Measurements from ENCODE around the gene FBXO7.

The FBXO7 gene

DNA sequence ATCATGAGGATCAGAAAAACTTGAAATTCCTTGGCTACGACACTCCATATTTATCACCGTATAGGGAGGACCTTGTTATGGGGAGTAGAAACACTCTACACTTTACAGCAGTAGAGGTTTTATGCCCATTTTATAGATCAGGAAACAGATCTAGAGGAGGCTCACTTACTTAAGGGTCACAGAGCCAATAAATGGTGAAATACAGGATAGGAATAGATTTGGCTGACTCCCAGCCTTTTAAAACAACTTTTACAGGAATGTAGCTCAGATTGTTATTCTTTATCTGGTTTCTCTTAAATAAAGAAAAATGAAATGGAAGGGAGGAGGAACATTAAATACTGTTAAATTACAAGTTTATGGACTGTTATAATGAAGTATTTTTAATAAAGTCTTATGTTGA, 14.8 kb downstream of the FBXO7 start:
- DNase-seq (ENCODE audit: low read depth, low spot score) = no peak

GRCh38 chr22:32490279-32490678, 15.7 kb downstream of the FBXO7 start:
- no peak for DNase-seq (ENCODE audit: low read depth, low spot score)

GRCh38 chr22:32492111-32492510, 17.5 kb downstream of the FBXO7 start:
- no peak for DNase-seq (ENCODE audit: low read depth, low spot score)

GRCh38 chr22:32493551-32493950, 18.9 kb downstream of the FBXO7 start:
- DNase-seq (ENCODE audit: low read depth, low spot score) = no peak

DNA sequence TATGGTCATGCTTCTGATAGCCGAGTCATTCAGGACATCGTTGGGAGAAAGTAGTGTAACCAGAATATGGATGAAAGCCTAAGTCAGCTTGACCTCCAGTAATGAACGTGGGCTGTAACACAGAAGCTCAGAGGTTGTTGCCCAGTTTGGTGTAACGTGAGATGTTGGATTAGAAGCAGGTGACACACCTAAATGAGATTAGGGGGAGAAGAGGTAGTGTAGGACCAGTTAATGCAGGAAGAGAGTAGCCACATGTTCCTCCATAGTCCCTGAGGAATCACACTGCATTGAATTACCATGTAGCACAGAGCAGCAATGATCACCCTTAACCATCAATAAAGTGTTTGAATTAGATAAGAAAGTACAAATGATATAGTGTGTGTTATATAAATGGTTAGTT, 20.4 kb downstream of the FBXO7 start:
- no peak for DNase-seq (ENCODE audit: low read depth, low spot score)

GRCh38 chr22:32499666-32500065, 25.1 kb downstream of the FBXO7 start:
- no peak for DNase-seq (ENCODE audit: low read depth, low spot score)

GRCh38 chr22:32501836-32502752, 27.5 kb downstream of the FBXO7 start:
- no peak for DNase-seq (ENCODE audit: low read depth, low spot score)

- no peak for DNase-seq (ENCODE audit: low read depth, low spot score)
These were observed 34.4 kb downstream of the FBXO7 start for GRCh38 chr22:32509045-32509444.

- no peak for DNase-seq (ENCODE audit: low read depth, low spot score)
These were observed 36.7 kb downstream of the FBXO7 start for GRCh38 chr22:32511274-32511673.

DNA sequence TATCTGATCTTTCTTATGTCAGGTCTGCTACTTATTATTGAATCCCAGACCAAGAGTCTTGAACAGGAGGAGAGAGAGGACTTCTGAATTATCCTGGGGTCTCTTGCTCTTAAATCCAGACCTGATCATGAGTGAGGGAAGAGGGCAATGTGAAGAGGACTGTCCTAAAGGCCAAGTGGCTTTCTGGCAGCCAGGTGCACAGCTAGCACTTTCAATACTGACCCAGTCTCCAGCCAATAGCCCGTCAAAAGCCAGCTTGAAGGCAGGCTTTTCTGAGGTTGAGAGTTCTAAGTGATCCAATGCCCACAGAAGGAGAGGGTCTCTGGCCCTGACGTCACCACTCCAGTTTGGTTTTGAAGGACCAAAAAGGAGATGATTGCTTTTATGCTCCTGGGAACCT, 37.2 kb downstream of the FBXO7 start:
- DNase-seq (ENCODE audit: low read depth, low spot score) = no peak

DNA sequence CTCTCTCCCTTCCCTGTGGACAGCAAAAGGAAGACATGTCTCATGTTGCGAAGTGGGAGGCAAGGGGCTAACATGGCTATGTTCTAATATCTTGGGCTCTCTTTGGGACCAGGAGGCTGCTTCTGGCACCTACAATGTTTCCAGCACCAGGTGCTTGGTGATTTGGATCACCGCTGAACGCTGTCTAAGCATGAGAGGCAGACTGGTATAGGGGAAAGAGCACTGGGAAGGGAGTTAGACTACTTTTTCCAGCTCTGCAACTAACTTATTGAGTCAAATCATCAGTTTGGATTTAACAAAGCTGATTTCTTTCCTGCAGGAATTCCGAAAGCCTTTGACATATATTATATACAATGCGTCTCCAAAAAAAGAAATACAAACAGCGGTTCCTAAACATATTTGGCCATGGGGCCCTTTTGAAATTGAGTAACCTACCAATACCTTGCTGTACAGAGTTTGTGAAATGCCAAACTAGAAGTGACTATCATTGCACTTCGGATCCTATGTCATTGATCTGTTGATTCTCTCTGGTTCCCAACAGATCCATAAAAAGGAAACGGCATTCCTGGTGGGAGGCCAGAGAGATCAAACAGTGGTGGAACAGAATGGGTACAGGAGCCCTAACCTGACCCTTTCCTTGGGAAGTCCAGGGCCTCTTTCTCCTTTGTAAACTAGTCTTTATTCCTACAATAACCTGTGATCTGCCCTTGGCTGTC, 37.8 kb downstream of the FBXO7 start:
- no peak for DNase-seq (ENCODE audit: low read depth, low spot score)

DNA sequence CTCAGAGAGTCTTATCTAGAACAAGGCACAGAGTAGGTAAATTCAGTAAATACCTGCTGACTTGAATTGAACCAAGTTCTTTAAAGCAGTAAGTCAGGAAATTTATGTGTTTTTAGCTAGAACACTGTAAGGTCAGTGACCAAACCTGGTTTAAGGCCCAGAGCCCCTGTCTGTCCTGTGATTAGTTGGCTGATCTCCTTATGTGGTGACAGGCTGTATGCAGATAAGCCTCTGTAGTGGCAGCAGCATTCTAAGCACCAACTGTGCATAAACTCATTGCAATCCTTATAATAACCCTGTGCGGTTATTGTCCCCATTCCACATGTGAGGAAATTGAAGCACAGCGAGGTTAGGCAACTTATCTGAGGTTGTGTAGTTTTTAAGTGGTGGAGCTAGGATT, 40.5 kb downstream of the FBXO7 start:
- no peak for DNase-seq (ENCODE audit: low read depth, low spot score)

GRCh38 chr22:32517488-32517887, 42.9 kb downstream of the FBXO7 start:
- no peak for DNase-seq (ENCODE audit: low read depth, low spot score)

- DNase-seq (ENCODE audit: low read depth, low spot score) = no peak
These were observed 43.3 kb downstream of the FBXO7 start for GRCh38 chr22:32517921-32518320.

DNA sequence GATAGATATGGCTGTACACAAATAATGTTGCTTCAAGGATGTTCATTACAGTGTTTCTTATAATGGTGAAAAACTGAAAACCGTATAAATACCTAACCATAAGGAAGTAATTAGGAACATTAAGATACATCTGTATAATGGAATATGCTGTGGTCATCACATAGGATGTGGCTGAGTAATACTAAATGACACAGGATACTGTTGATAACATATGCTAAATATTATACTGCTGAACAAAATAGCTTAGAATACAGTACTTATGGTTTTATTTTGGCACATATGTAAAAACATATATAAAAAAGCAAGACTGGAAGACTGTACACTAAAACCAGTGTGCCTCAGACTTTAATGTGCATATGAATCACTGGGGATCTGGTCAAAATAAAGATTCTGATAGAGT, 43.8 kb downstream of the FBXO7 start:
- DNase-seq (ENCODE audit: low read depth, low spot score) = no peak

GRCh38 chr22:32518848-32519247, 44.2 kb downstream of the FBXO7 start:
- no peak for DNase-seq (ENCODE audit: low read depth, low spot score)

DNA sequence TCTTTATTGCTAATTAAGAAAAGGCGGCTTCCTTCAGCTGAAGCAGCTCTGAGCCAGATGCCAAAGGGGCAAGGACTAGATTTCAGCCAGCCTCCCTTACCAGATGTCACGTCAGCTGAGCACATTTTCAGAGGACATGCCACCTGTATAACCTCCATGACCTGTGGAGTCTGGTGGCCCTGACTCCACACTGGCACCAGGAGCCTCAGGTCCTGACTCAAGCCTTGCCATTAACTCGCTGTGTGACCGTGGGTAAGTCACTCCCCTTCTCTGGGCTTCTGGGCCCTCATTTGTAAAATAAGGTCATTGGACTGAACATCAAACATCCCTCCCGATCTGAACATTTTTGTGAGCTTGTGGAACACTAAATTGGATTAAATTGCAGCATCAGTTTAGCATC, 46.0 kb downstream of the FBXO7 start:
- DNase-seq (ENCODE audit: low read depth, low spot score) = no peak

- no peak for DNase-seq (ENCODE audit: low read depth, low spot score)
These were observed 47.6 kb downstream of the FBXO7 start for GRCh38 chr22:32522237-32522636.

DNA sequence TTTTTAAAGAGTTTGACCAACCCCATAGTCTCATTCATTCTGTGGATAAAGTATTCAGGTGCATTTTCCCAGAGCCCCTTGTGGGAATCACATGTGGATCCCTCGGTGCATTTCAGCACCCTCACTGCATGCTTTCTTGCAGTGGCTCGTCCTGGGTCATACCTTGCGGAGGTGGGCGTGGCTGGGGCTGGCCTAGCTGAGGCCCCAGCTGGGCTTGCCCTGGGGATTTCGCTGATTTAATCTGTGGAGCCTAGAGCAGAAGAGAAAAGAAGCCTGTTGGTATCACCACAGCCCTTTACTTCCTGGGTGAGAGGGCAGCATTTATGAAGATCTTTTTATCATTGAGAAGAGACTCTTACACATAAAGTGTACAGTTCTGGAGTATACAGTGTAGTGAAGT, 53.1 kb downstream of the FBXO7 start:
- DNase-seq (ENCODE audit: low read depth, low spot score) = no peak

DNA sequence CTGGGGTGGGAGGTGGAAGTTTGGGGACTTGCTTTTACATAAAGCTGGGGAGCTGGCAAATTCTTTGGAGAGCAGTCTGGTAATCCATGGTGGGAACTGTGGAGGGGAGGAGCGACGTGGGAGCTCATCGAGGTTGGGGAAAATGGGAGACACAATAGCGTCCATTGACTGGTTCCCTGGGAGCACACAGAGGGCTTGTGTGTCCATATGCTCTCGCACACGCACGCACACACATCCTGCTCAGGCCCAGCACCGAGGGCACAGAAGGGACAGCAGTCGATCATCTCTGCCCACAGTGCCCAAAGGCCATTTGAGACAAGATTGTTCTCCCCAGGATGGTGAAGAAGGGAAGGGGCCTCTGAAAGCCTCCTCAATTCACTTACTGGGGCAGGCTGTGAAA, 53.7 kb downstream of the FBXO7 start:
- DNase-seq (ENCODE audit: low read depth, low spot score) = no peak

DNA sequence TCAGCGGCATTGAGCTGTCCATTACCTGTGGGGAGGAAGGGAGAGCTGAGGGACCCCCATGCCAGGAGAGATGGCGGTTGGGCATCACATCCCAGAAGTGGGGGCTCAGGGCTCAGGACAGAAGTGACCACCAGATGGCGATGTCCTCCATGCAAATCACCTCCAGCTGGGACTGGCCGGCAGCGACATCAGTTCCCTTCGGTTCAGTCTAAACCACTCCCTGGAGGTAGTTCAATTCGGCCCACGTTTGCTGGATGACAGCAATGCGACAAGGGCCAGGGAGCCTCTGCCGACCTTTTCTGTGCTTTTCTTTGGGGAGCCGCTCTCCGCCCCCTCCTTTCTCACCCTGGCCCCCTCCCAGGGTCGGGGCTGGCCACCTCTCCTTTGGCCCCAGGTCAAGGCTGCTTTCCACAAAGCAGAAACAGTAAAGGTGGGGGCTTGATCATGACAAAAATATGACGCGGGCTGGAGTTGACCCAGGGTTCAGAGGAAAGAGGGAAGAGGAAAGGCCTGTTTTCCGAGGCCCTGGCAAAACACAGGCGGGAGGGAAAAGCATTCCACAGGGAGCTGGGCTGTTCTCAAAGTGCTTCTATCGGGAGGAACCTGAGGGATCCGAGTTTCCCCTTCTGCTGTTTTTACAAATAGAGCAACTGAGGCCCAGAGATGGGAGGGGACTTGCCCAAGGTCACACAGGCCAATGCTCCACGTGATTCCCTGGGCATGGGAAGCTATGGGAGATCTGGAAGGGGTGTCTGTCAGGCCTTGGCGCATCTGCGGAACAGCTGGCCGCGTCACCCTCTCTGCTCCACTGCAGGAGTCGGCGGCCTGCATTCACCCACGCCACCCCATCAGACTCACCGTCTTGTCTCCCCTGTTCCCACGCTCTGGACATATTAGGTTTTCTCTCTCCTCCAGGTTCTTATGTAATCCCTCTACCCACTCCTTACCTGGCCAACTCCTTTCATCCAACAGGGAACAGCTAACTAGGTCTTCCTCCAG, 54.7 kb downstream of the FBXO7 start:
- DNase-seq (ENCODE audit: low read depth, low spot score) = peak; percentile 54

GRCh38 chr22:32531228-32531627, 56.6 kb downstream of the FBXO7 start:
- DNase-seq (ENCODE audit: low read depth, low spot score) = no peak

All from smooth muscle cell of the brain vasculature (primary cell).